Type B pancreatic cell (in vitro differentiated cells): ENCODE measurements around the gene PKNOX2. TPM values are rescaled to one million over a fixed set of nuclear protein-coding genes. Genes with fewer than 3 reads are reported as not detected.

Source experiments
- DNase-seq: peaks from one replicate; pipeline ENCODE4 v3.0.0; 2021; ENCODE audit warnings: mixed read lengths; ENCODE audit not compliant: unreplicated experiment; ENCODE audit errors: extremely low spot score
- H3K27ac Mint-ChIP-seq: 2 replicates; pipeline ENCODE4 v1.8.0; 2021; ENCODE audit warnings: mild to moderate bottlenecking, mixed read lengths
- H3K27me3 Mint-ChIP-seq: 2 replicates; pipeline ENCODE4 v1.8.0; 2021; ENCODE audit warnings: mixed read lengths
- H3K36me3 Mint-ChIP-seq: 2 replicates; pipeline ENCODE4 v1.8.0; 2021; ENCODE audit warnings: mixed read lengths
- H3K4me1 Mint-ChIP-seq: one replicate; pipeline ENCODE4 v1.8.0; 2021; ENCODE audit warnings: mixed read lengths; ENCODE audit not compliant: unreplicated experiment
- H3K4me3 Mint-ChIP-seq: 2 replicates; pipeline ENCODE4 v1.8.0; 2021; ENCODE audit warnings: mild to moderate bottlenecking, mixed read lengths
- H3K9me3 Mint-ChIP-seq: 2 replicates; pipeline ENCODE4 v1.8.0; 2021; ENCODE audit warnings: mixed read lengths
- CTCF ChIP-seq: fragments of 200-600 bp; sonication (generic); conservative IDR thresholded peaks from 2 replicates; pipeline ENCODE4 v1.5.0; 2021; ENCODE audit warnings: antibody characterized with exemption, mild to moderate bottlenecking
- long read RNA-seq: library from polyadenylated mRNA; unstranded; transcript quantifications from one replicate; pipeline ENCODE4 v2.0.0, GENCODE V29; 2020
- total RNA-seq: library from RNA; stranded (reverse); gene quantifications from 2 replicates; pipeline ENCODE4 v1.2.1, GENCODE V29; 2021; ENCODE audit warnings: low replicate concordance

The PKNOX2 gene
- 0.95 and 15.3 TPM in 2 replicates for total RNA-seq
- long read RNA-seq, result 0 reads

- H3K9me3 Mint-ChIP-seq, result no peaks in the 10 kb centered on the region
- H3K27me3 Mint-ChIP-seq, result peaks cover 79% of the 10 kb centered on the region
- H3K4me1 Mint-ChIP-seq, result peaks cover 51% of the 10 kb centered on the region
- peak; percentile 77 for TF ChIP-seq CTCF
- H3K36me3 Mint-ChIP-seq, result no peaks in the 10 kb centered on the region
- DNase-seq, result peak; percentile 93
- H3K27ac Mint-ChIP-seq, result peak within 1 kb of the TSS; percentile 85
- peak within 1 kb of the TSS; percentile 98 for H3K4me3 Mint-ChIP-seq
Observed at GRCh38 chr11:125164422-125165110, at the start of gene PKNOX2. Gene PKNOX2, plus strand, starts transcription at chr11:125164751. Its CDS starts 186,555 bp downstream, at chr11:125351306.

GRCh38 chr11:125117429-125117828 lies 47.1 kb upstream of the PKNOX2 start:
- Mint-ChIP-seq H3K9me3 (peaks cover 18% of the 10 kb centered on the region), H3K36me3 (no peaks in the 10 kb centered on the region), H3K4me1 (peaks cover 4% of the 10 kb centered on the region), H3K27me3 (peaks cover 24% of the 10 kb centered on the region), H3K4me3 (no peak overlapping the region), H3K27ac (no peak overlapping the region)
- no peak for DNase-seq
- TF ChIP-seq CTCF, result no peak

GRCh38 chr11:125123194-125123946 lies 41.2 kb upstream of the PKNOX2 start:
- no peak for DNase-seq
- peaks cover 29% of the 10 kb centered on the region for H3K27me3 Mint-ChIP-seq
- peak overlapping the region; percentile 16 for H3K4me3 Mint-ChIP-seq
- H3K9me3 Mint-ChIP-seq, result peaks cover 8% of the 10 kb centered on the region
- no peak for TF ChIP-seq CTCF
- peak overlapping the region; percentile 40 for H3K27ac Mint-ChIP-seq
- H3K4me1 Mint-ChIP-seq, result peaks cover 17% of the 10 kb centered on the region
- H3K36me3 Mint-ChIP-seq, result no peaks in the 10 kb centered on the region

- no peak for DNase-seq
- Mint-ChIP-seq H3K27ac (peak overlapping the region; percentile 40), H3K4me1 (peaks cover 18% of the 10 kb centered on the region), H3K36me3 (no peaks in the 10 kb centered on the region), H3K27me3 (peaks cover 30% of the 10 kb centered on the region), H3K4me3 (peak overlapping the region; percentile 16), H3K9me3 (peaks cover 8% of the 10 kb centered on the region)
- peak; percentile 70 for TF ChIP-seq CTCF
Observed at GRCh38 chr11:125123947-125124617, 40.5 kb upstream of the PKNOX2 start.

- Mint-ChIP-seq H3K36me3 (no peaks in the 10 kb centered on the region), H3K4me3 (no peak overlapping the region), H3K9me3 (peaks cover 8% of the 10 kb centered on the region), H3K27ac (no peak overlapping the region), H3K4me1 (peaks cover 21% of the 10 kb centered on the region), H3K27me3 (peaks cover 32% of the 10 kb centered on the region)
- TF ChIP-seq CTCF, result no peak
- DNase-seq, result no peak
Observed at GRCh38 chr11:125124618-125124992, 39.9 kb upstream of the PKNOX2 start.
